HG03064 (cell line): ENCODE measurements around the gene CARD14.
"Not testable (repeated sequence)": the region's sequence is repeated elsewhere in the genome, so short reads cannot be mapped to it uniquely, and the experiment has no call there.

Source experiments
- ATAC-seq: cut with Tn5 transposase; IDR thresholded peaks from one replicate; pipeline ENCODE4 v1.9.1; 2021; ENCODE audit warnings: low read depth; ENCODE audit not compliant: unreplicated experiment

The CARD14 gene

DNA sequence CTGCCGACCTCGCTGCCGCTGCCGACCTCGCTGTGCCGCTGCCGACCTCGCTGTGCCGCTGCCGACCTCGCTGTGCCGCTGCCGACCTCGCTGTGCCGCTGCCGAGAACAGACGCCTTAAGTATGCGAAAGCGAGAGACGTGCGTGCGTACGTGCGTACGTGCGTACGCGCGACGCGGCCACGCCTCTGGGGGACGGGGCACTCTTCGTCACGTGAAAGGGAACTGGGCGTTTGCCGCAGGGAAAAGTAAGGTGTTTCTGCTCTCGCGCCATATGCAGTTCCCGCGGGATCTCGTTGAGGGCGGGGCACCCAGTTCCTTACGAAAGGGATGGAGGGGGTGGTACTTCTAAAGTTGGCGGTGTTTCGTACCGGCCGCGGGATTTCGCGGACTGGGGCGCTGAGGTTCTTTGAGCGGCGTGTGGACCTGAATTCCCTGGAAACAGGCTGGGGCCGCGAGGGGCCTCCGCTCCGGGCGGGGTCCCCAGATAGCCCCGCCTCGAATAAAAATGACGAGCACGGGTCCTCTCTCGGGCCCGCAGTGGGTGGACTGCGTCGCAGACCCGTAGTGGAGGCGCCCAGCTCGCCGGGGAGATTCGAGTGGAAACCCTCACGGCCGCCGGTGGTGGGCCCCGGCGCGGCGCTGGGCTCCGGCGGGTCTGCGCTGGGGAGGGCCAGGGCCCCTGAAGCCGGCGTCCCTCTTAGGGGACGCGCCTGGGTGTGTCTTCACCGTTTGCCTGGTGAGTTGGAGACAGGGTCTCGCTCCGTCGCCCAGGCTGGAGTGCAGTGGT lies 22.6 kb upstream of the CARD14 start, which contains the start of gene EIF4A3:
Gene EIF4A3, minus strand, starts transcription at position 94 of the 788 bp plus-strand sequence. CDS start 167 bp downstream, outside the sequence.
- ATAC-seq = peak; percentile 76

DNA sequence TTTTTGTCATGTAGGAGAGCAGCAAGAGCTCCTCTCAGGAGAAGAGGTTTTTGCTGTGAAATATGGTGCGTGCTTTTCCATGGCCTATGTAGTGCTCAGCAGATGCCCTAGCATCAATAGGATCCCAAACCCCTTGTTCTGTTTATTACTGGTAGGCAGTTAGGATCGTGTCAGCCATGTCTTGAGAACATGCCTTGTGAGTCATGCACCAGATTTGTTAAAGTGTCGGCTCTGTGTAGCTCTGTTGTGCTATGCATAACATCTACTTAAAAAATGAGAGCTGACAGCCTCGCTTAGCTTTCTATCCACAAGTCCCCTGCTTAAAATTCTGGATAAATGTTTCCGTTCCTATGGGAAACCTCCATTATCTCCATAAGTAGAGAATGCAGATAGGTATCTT lies 18.5 kb upstream of the CARD14 start:
- no peak for ATAC-seq

- ATAC-seq = no peak
Measured at GRCh38 chr17:80152081-80152702, 17.6 kb upstream of the CARD14 start.

GRCh38 chr17:80153004-80153403 lies 16.8 kb upstream of the CARD14 start:
- peak; percentile 87 for ATAC-seq

DNA sequence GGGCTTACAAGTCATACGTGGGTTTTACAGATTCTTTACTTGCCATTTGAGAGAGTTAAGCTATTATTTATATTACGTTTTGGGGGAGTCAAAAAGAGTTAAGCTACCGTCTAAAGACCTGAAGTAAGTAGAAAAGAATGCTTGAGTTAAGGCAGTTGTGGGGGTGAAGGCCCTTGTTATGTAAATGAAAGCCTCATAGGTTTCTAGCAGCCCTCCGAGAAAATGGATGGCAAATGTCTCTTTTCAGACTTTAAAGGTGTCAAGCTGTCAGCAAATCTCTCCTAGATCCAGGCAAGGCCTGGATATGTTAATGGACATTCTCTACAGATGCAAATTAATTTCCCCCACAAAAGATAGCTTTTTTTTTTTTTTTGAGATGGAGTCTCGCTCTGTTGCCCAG lies 15.7 kb upstream of the CARD14 start:
- ATAC-seq = no peak

DNA sequence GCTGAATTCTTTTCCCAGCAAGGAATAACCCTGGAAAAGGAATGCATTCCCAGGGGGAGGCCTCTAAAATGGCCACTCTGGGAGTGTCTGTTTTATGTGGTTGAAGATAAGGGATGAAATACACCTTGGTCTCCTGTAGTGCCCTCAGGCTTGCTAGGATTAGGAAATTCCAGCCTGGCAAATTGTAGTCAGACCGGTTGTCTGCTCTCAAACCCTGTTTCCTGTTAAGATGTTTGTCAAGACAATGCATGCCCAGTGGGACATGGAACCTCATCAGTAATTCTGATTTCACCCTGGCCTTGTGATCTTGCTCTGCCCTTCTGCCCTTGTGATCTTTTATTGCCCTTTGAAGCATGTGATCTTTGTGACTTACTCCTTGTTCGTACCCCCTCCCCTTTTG lies 14.2 kb upstream of the CARD14 start:
- ATAC-seq = not testable (repeated sequence)

- no peak for ATAC-seq
Measured at GRCh38 chr17:80158846-80159245, 11.0 kb upstream of the CARD14 start.

GRCh38 chr17:80160536-80160935 lies 9.3 kb upstream of the CARD14 start:
- no peak for ATAC-seq

- ATAC-seq = no peak
Measured at GRCh38 chr17:80163336-80163735, 6.5 kb upstream of the CARD14 start.

DNA sequence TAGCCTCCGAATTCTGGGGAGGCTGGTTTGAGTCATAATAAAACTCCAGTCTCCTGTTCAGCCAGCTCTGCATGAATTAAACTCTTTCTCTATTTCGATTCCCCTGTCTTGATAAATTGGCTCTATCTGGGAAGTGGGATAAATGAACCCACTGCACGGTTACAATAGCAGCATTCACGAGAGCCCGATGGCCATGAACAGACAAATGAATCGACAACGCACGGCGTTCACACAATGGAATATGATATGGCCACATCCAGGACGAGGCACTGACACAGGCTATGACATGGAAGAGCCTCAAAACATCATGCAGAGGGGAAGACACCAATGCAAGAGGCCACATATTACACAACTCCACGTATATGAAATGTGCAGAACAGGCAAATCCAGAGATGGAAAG lies 5.6 kb upstream of the CARD14 start:
- no peak for ATAC-seq

GRCh38 chr17:80166446-80166845 lies 3.4 kb upstream of the CARD14 start:
- no peak for ATAC-seq

DNA sequence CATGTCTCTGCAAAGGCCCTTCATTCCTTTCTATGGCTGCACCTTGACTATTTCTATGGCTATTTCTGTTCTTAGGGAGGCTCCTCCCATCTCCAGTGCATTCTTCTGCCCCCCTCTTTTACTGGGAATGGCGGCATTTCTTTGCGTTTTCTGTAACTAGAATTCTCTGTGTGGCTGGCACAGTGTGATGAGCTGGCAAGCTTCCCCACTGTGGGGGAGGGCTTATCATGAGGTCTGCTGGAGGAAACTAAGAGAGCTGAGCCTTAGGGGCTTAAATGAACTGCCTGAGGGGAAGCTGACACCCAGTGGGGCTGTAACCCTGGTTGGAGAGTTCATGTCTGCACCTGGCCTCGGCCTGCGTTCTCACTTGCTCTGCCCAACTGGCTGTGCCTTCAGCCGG lies 1.5 kb upstream of the CARD14 start:
- no peak for ATAC-seq

- ATAC-seq = no peak
Measured at GRCh38 chr17:80169107-80169506, 723 bp upstream of the CARD14 start.

DNA sequence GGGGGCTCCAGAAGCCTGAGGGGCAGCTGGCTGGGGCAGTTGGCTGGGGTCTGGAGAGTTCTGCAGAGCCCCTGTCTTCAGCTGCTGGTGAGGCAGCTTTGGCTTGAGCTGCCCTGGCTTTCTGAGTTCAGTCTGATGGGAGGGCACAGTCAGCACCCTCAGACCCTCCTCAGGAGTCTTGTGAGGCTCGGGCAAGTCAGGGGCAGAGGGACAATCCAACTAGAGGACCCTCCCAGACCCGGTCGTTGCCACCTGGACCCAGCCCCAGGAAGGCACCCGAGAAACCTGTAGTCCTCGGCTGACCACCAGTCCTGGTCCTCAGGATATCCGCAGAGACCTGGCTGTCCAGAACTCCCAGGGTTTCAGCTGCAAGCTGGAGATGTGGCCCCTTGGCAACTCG lies 1.9 kb downstream of the CARD14 start:
- no peak for ATAC-seq

- no peak for ATAC-seq
Measured at GRCh38 chr17:80173126-80173525, 3.3 kb downstream of the CARD14 start.

GRCh38 chr17:80173916-80174315 lies 4.1 kb downstream of the CARD14 start:
- no peak for ATAC-seq

DNA sequence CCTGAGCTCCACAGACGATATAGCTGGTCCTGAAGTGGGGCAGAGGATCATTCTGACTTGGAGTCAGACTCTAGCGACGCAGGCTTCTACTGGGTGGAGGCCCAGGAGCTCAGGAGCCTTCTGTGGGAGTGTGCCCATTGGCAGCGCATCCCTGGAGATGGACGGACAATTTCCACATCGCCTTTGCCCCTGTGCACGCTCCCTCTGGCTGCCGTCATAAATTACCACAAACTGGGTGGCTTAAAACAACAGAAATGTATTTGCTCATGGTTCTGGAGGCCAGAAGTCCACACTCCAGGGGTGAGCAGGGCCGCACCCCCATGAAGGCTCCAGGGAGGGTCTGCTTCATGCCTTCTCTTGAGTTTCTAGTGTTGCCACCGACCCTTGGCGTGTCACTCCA lies 6.9 kb downstream of the CARD14 start:
- ATAC-seq = no peak

DNA sequence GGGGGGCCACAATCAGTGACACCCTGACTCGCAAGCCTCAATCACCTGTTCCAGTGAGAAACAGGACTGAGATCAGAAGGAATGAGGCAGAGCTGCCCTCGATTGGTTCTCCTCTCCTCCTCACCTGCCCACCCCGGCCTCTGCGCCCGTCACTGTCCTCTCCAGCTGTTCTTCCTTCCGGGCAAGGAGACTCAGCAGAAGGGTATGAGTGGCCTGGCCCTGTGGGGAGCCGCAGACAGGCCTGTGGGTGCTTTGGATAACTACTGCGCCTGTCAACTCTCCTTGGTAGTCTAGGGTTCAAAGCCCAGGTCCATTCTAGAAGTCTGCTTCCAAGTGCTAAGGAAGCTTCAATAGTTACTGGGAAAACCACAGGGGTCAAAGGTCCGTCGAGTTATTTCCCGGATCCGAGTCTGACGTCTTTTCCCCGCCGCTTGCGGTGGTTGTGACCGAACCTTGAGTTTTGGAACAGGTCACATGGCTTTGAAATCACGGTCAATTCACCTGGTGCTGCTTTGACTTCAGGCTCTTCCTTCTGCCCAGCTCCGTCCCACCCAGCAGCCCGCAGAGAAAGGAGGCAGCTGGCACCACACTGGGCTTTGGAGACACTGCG lies 8.3 kb downstream of the CARD14 start:
- ATAC-seq = no peak

- ATAC-seq = no peak
Measured at GRCh38 chr17:80180192-80180591, 10.4 kb downstream of the CARD14 start.

- ATAC-seq = no peak
Measured at GRCh38 chr17:80181431-80181830, 11.6 kb downstream of the CARD14 start.

DNA sequence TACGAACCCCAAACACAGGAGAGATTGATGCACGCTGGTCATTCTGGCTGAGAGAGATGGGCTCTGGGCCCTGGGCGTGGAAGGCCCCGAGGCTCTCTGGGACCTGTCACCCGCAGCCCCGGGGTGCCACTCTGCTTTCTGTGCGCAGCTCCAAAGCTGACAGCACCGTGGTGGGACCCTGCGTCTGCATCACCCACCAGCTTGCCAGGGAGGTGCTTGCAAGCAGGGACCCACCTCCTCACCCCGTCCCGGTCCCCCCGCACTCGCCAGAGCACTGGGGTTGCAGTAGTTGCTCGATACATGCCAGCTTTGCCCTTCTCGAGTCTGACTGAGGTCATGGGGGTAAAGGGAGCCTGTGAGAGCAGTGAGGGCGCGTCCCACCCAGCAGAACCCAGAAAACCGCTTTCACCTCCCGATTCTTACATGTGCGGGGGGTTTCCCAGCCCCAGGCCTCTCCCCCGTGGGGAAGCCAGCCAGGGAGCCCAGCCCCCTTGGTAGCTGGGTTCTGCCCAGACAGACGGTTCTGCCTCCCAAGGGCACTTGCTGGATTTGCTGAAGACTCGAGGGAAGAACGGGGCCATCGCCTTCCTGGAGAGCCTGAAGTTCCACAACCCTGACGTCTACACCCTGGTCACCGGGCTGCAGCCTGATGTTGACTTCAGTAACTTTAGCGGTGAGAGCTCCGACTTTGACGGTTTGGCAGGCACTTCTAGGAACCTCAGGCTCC lies 12.5 kb downstream of the CARD14 start:
- ATAC-seq = no peak
